ENCODE measurements around the gene CDC42BPB.
"Not testable (repeated sequence)": the region's sequence is repeated elsewhere in the genome, so short reads cannot be mapped to it uniquely, and the experiment has no call there.

The CDC42BPB gene

GRCh38 chr14:102930138-102930752 lies 127.1 kb downstream of the CDC42BPB start:
- no peak for TF ChIP-seq FOXM1 (IDR thresholded peaks at IDR 0.05; ENCODE audit: borderline replicate concordance)
- TF ChIP-seq BHLHE40 (IDR thresholded peaks at IDR 0.05; ENCODE audit: borderline replicate concordance), result no peak
- no peak for TF ChIP-seq SUZ12 (IDR thresholded peaks at IDR 0.05)
- no peak for TF ChIP-seq NFRKB (IDR thresholded peaks at IDR 0.05)
- no peak for TF ChIP-seq ARNT (IDR thresholded peaks at IDR 0.05)
- DNase-seq (ENCODE audit: extremely low spot score), result no peak
- CTCF ChIA-PET, result no interaction called here
- POLR2A ChIA-PET, result no interaction called here

- ChIA-PET POLR2A (no interaction called here), CTCF (no interaction called here)
- DNase-seq (ENCODE audit: extremely low spot score), result no peak
- TF ChIP-seq ZNF384 (IDR thresholded peaks at IDR 0.05), result no peak
- no peak for TF ChIP-seq ARNT (IDR thresholded peaks at IDR 0.05)
- no peak for TF ChIP-seq CTBP1 (IDR thresholded peaks at IDR 0.05; ENCODE audit: borderline replicate concordance)
- TF ChIP-seq FOXK2 (IDR thresholded peaks at IDR 0.05), result no peak
- no peak for TF ChIP-seq LEF1 (IDR thresholded peaks at IDR 0.05; ENCODE audit: borderline replicate concordance)
- no peak for TF ChIP-seq PKNOX1 (IDR thresholded peaks at IDR 0.05)
- TF ChIP-seq BHLHE40 (IDR thresholded peaks at IDR 0.05; ENCODE audit: borderline replicate concordance), result no peak
- TF ChIP-seq NFRKB (IDR thresholded peaks at IDR 0.05), result no peak
- TF ChIP-seq TARDBP (IDR thresholded peaks at IDR 0.05), result no peak
- no peak for TF ChIP-seq ELF4 (IDR thresholded peaks at IDR 0.05)
- TF ChIP-seq SP1 (IDR thresholded peaks at IDR 0.05), result no peak
- no peak for TF ChIP-seq FOXA1 (IDR thresholded peaks at IDR 0.05)
- no peak for TF ChIP-seq HDGF (IDR thresholded peaks at IDR 0.05; ENCODE audit: borderline replicate concordance)
These were observed 127.9 kb downstream of the CDC42BPB start for GRCh38 chr14:102929241-102930137.

- DNase-seq (ENCODE audit: extremely low spot score), result no peak
- POLR2A ChIA-PET, result no interaction called here
- TF ChIP-seq ARNT (IDR thresholded peaks at IDR 0.05) (no peak), NFRKB (IDR thresholded peaks at IDR 0.05) (no peak), PKNOX1 (IDR thresholded peaks at IDR 0.05) (no peak), FOXM1 (IDR thresholded peaks at IDR 0.05; ENCODE audit: borderline replicate concordance) (no peak), LEF1 (IDR thresholded peaks at IDR 0.05; ENCODE audit: borderline replicate concordance) (no peak), ZNF384 (IDR thresholded peaks at IDR 0.05) (no peak), SP1 (IDR thresholded peaks at IDR 0.05) (no peak), L3MBTL2 (conservative IDR thresholded peaks at IDR 0.05) (no peak), FOXK2 (IDR thresholded peaks at IDR 0.05) (no peak)
- CTCF ChIA-PET, result no interaction called here
These were observed 128.7 kb downstream of the CDC42BPB start for GRCh38 chr14:102928412-102929240.

- no peak for TF ChIP-seq NFRKB (IDR thresholded peaks at IDR 0.05)
- no peak for TF ChIP-seq PKNOX1 (IDR thresholded peaks at IDR 0.05)
- no peak for TF ChIP-seq SUZ12 (IDR thresholded peaks at IDR 0.05)
- no peak for TF ChIP-seq SP1 (IDR thresholded peaks at IDR 0.05)
- TF ChIP-seq ZNF384 (IDR thresholded peaks at IDR 0.05), result no peak
- TF ChIP-seq HDGF (IDR thresholded peaks at IDR 0.05; ENCODE audit: borderline replicate concordance), result no peak
- POLR2A ChIA-PET, result no interaction called here
- CTCF ChIA-PET, result no interaction called here
- DNase-seq (ENCODE audit: extremely low spot score), result no peak
These were observed 129.4 kb downstream of the CDC42BPB start for GRCh38 chr14:102927878-102928411.

GRCh38 chr14:102927346-102927877 lies 129.9 kb downstream of the CDC42BPB start:
- no peak for TF ChIP-seq CTBP1 (IDR thresholded peaks at IDR 0.05; ENCODE audit: borderline replicate concordance)
- POLR2A ChIA-PET, result no interaction called here
- DNase-seq (ENCODE audit: extremely low spot score), result no peak
- CTCF ChIA-PET, result no interaction called here

- POLR2A ChIA-PET, CTCF ChIA-PET: not testable (repeated sequence)
These were observed 130.5 kb downstream of the CDC42BPB start for GRCh38 chr14:102926840-102927239.

More at GRCh38 chr14:102926840-102927239, 130.5 kb downstream of the CDC42BPB start:
- DNase-seq (ENCODE audit: extremely low spot score), result not testable (repeated sequence)
